GM12878 (cell line): ENCODE measurements around the gene REST. TPM values are rescaled to one million over a fixed set of nuclear protein-coding genes. Genes with fewer than 3 reads are reported as not detected.

Experiments
- ATAC-seq: fragments of 200-7000 bp; cut with Tn5 transposase; 3 replicates; pipeline ENCODE4 v1.9.1; 2020; ENCODE audit warnings: mild to moderate bottlenecking, moderate library complexity
- BruUV-seq: library from RNA; stranded (reverse); fragments of 400-500 nt; replicated peaks from 2 replicates; lab custom pipeline; 2021; lab: Mats Ljungman, UMichigan
- CTCF ChIA-PET: fragments of 300-600 bp; sonication (Branson Sonifier 250); formaldehyde crosslinking; extraction: SDS; loops from one replicate; lab custom pipeline; 2021; ENCODE audit warnings: inconsistent platforms; lab: Yijun Ruan, JAX
- POLR2A ChIA-PET: fragments of 350-600 bp; formaldehyde crosslinking; extraction: SDS; loops from one replicate; lab custom pipeline; 2021; ENCODE audit warnings: inconsistent platforms; lab: Charles Lee
- RAD21 ChIA-PET: fragments of 300-600 bp; sonication (Branson Sonifier 250); formaldehyde crosslinking; loops from one replicate; lab custom pipeline; 2023; ENCODE audit warnings: antibody characterized with exemption; ENCODE audit not compliant: unreplicated experiment; lab: Charles Lee
- SMC1A ChIA-PET: fragments of 300-600 bp; sonication (Branson Sonifier 250); formaldehyde crosslinking; loops from one replicate; lab custom pipeline; 2023; ENCODE audit not compliant: unreplicated experiment, uncharacterized antibody; lab: Charles Lee
- DNase-seq: peaks from one replicate; pipeline ENCODE4 v3.0.0-alpha.2; 2011; ENCODE audit warnings: low read depth, low spot score
- FAIRE-seq: peaks from 3 replicates; lab custom pipeline; 2011; peaks lifted over from hg19 to GRCh38; lab: Jason Lieb, UNC
- H2AFZ ChIP-seq: 2 replicates; pipeline ENCODE4 v1.6.0; 2011; ENCODE audit warnings: low read depth, low read length, control low read depth; ENCODE audit not compliant: control insufficient read depth
- H3K27ac ChIP-seq: 2 replicates; pipeline ENCODE4 v1.5.1; 2011; ENCODE audit warnings: control low read depth; ENCODE audit not compliant: control insufficient read depth, insufficient read depth
- H3K27me3 ChIP-seq, 2 experiments: replicated peaks in 1 of 2; 2 replicates each; pipeline versions ENCODE4 v1.6.0 to v1.6.1; 2011; ENCODE audit warnings: low read length in 1 of 2; ENCODE audit not compliant: control insufficient read depth in 2 of 2, insufficient read depth in 2 of 2
- H3K36me3 ChIP-seq, 2 experiments: 2 replicates each; pipeline ENCODE4 v1.5.1; 2011; ENCODE audit warnings: low read length in 1 of 2; ENCODE audit not compliant: control insufficient read depth in 2 of 2, insufficient read depth in 2 of 2
- H3K4me1 ChIP-seq: 2 replicates; pipeline ENCODE4 v1.6.1; 2011; ENCODE audit warnings: mild to moderate bottlenecking, low read length, moderate library complexity, mixed read lengths; ENCODE audit not compliant: control insufficient read depth, insufficient read depth
- H3K4me2 ChIP-seq: 2 replicates; pipeline ENCODE4 v1.6.0; 2011; ENCODE audit warnings: control low read depth; ENCODE audit not compliant: control insufficient read depth, insufficient read depth
- H3K4me3 ChIP-seq: fragments of 200-600 bp; sonication (generic); 2 replicates; pipeline ENCODE4 v1.5.1; 2016
- H3K79me2 ChIP-seq: 2 replicates; pipeline ENCODE4 v1.6.0; 2011; ENCODE audit warnings: low read length; ENCODE audit not compliant: control insufficient read depth, insufficient read depth
- H3K9ac ChIP-seq: 2 replicates; pipeline ENCODE4 v1.8.0; 2011; ENCODE audit warnings: low read length, control low read depth, mixed read lengths; ENCODE audit not compliant: control insufficient read depth, insufficient read depth
- H3K9me3 ChIP-seq: replicated peaks from 3 replicates; pipeline ENCODE4 v1.5.1; 2011; ENCODE audit warnings: mild to moderate bottlenecking, low read length; ENCODE audit not compliant: control insufficient read depth, insufficient read depth
- H4K20me1 ChIP-seq: 2 replicates; pipeline ENCODE4 v1.6.0; 2011; ENCODE audit not compliant: control insufficient read depth, insufficient read depth
- BHLHE40 ChIP-seq, 2 experiments: fragments of 450-650 bp in 1 of 2; IDR thresholded peaks; 2 replicates each; pipeline ENCODE4 v1.6.1; 2011 to 2017; ENCODE audit warnings: low read depth in 2 of 2, borderline replicate concordance in 1 of 2, improper control_type of control experiment in 1 of 2, low read length in 1 of 2, mild to moderate bottlenecking in 1 of 2
- DPF2 ChIP-seq: fragments of 450-650 bp; IDR thresholded peaks from 2 replicates; pipeline ENCODE4 v1.6.1; 2017; ENCODE audit warnings: mild to moderate bottlenecking
- HDGF ChIP-seq: fragments of 450-650 bp; IDR thresholded peaks from 2 replicates; pipeline ENCODE4 v1.6.1; 2016; ENCODE audit warnings: antibody characterized with exemption
- MTA2 ChIP-seq: fragments of 450-650 bp; IDR thresholded peaks from 2 replicates; pipeline ENCODE4 v1.6.1; 2016; ENCODE audit warnings: low read depth, mild to moderate bottlenecking, moderate library complexity
- MYC ChIP-seq: IDR thresholded peaks from 2 replicates; pipeline ENCODE4 v1.6.1; 2011; ENCODE audit warnings: mild to moderate bottlenecking, low read length, moderate library complexity, inconsistent platforms; ENCODE audit not compliant: insufficient read depth, insufficient replicate concordance, insufficient read length, severe bottlenecking
- NRF1 ChIP-seq: conservative IDR thresholded peaks from 2 replicates; pipeline ENCODE4 v1.6.1; 2011; ENCODE audit warnings: mild to moderate bottlenecking, low read depth, low read length, improper control_type of control experiment
- POLR2A ChIP-seq: IDR thresholded peaks from 2 replicates; pipeline ENCODE4 v1.6.1; 2011; ENCODE audit warnings: low read depth, mild to moderate bottlenecking, low read length
- POLR2AphosphoS5 ChIP-seq: IDR thresholded peaks from 2 replicates; pipeline ENCODE4 v1.6.1; 2011; ENCODE audit warnings: mild to moderate bottlenecking, low read length, inconsistent platforms
- RAD21 ChIP-seq: IDR thresholded peaks from 2 replicates; pipeline ENCODE4 v1.6.1; 2011; ENCODE audit warnings: mild to moderate bottlenecking, low read depth, low read length, moderate library complexity; ENCODE audit not compliant: insufficient read depth
- RBBP5 ChIP-seq: fragments of 200-600 bp; sonication (generic); conservative IDR thresholded peaks from 2 replicates; pipeline ENCODE4 v1.6.1; 2016
- SUPT20H ChIP-seq: IDR thresholded peaks from 2 replicates; pipeline ENCODE4 v1.6.1; 2011; ENCODE audit warnings: low read depth, mild to moderate bottlenecking, low read length, moderate library complexity, borderline replicate concordance; ENCODE audit not compliant: control insufficient read depth
- TBL1XR1 ChIP-seq: IDR thresholded peaks from 2 replicates; pipeline ENCODE4 v1.6.1; 2012; ENCODE audit warnings: low read depth, low read length, improper control_type of control experiment
- WRNIP1 ChIP-seq: IDR thresholded peaks from 2 replicates; pipeline ENCODE4 v1.6.1; 2011; ENCODE audit warnings: low read depth, low read length, improper control_type of control experiment, borderline replicate concordance
- ZNF274 ChIP-seq: IDR thresholded peaks from one replicate; pipeline ENCODE4 v1.8.0; 2011; ENCODE audit not compliant: insufficient read length, insufficient read depth
- WGBS: methylation state at CpG from one replicate; pipeline ENCODE4 v1.1.6; 2016; ENCODE audit warnings: low lambda C conversion rate; ENCODE audit not compliant: insufficient replicate concordance, insufficient coverage; ENCODE audit errors: missing lambda C conversion rate; 5-methylcytosine and 5-hydroxymethylcytosine counted together
- in situ Hi-C: fragments of 300-500 bp; cut with MboI; formaldehyde crosslinking; loops from 9 replicates; pipeline ENCODE4 v1.14.3; 2018; ENCODE audit warnings: mixed read lengths
- intact Hi-C: fragments of 100-400 bp; cut with micrococcal nuclease; formaldehyde crosslinking; loops from one replicate; pipeline ENCODE4 v1.14.2; 2022; ENCODE audit not compliant: unreplicated experiment
- polyA plus RNA-seq, 11 experiments: library from polyadenylated mRNA; depleted of rRNA in 4 of 11; unstranded in 6 of 11; stranded (reverse) in 5 of 11; fragments of >200 nt; fragmentation: Nextera tagmentation in 4 of 11; fragmentation: Illumina TruSeq in 1 of 11; extraction: Ambion mirVana in 4 of 11; extraction: Trizol in 1 of 11; gene quantifications; 1 replicate in 1 of 11; 2 replicates in 10 of 11; pipeline versions ENCODE4 v1.2.1 to v1.2.3, GENCODE V29; 2011 to 2016; ENCODE audit warnings: inconsistent platforms in 2 of 11, missing spikeins in 2 of 11, low read depth in 1 of 11
- total RNA-seq, 4 experiments: library from RNA; depleted of rRNA in 3 of 4; stranded (reverse); fragments of >200 nt in 3 of 4; fragmentation: Illumina TruSeq in 1 of 4; extraction: Trizol in 1 of 4; gene quantifications; 2 replicates each; pipeline versions ENCODE4 v1.2.1 to v1.2.3, GENCODE V29; 2013 to 2021
- TF ChIP-seq, protein P1 (sequence below): fragments of 450-650 bp; IDR thresholded peaks from 2 replicates; pipeline ENCODE4 v1.6.1; 2017; ENCODE audit warnings: mild to moderate bottlenecking, moderate library complexity
- TF ChIP-seq, protein P2 (sequence below): IDR thresholded peaks from 2 replicates; pipeline ENCODE4 v1.6.1; 2011; ENCODE audit warnings: borderline replicate concordance, low read depth, mild to moderate bottlenecking, moderate library complexity, low read length; ENCODE audit not compliant: insufficient read depth, poor library complexity, severe bottlenecking

The REST gene
- total and polyA plus RNA-seq, 10 of the 15 experiments (the other 5 are each of a cell fraction or from before 2014, with no cell fraction given): 3.7 to 36.3 (median 20.4) TPM

DNA sequence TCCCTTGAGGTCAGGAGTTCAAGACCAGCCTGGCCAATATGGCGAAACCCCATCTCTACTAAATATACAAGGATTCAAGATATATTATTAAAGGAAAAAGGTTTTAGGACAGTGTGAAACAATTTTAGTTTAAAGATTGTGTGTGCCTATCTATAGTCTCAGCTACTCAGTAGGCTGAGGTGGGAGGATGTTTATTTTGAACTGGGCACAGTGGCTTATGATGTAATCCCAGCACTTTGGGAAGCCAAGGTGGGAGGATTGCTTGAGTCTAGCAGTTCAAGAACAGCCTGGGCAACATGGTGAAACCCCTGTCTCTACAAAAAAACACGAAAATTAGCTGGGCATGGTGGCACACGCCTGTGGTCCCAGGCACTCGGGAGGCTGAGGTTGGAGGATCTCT lies 31.4 kb upstream of the REST start:
- H3K27ac ChIP-seq: no peak overlapping the region
- H3K4me1 ChIP-seq: peaks cover 3% of the 10 kb centered on the region
- ChIA-PET RAD21 (interaction anchor here (1.6 kb wide), 1 partner anchor 31 kb away, joined by 3 read pairs; the partner anchor contains the start of gene REST), SMC1A (interaction anchor here (0.6 kb wide), 1 partner anchor 73 kb away, joined by 3 read pairs; no protein-coding TSS in a partner anchor), CTCF (no interaction called here), POLR2A (no interaction called here)
- in situ Hi-C loops (no loop called here), intact Hi-C loops (no loop called here)
- no peak for DNase-seq
- H3K27me3 ChIP-seq: no peaks in the 10 kb centered on the region
- no peaks in the 10 kb centered on the region for H3K36me3 ChIP-seq
- WGBS: 49% methylated on average over 4 of the region's 4 CpGs
- no peak overlapping the region for H3K4me2 ChIP-seq
- H3K9me3 ChIP-seq: no peaks in the 10 kb centered on the region
- ATAC-seq: no peak
- BruUV-seq: no TSS peak
- no peak overlapping the region for H3K4me3 ChIP-seq
- H3K79me2 ChIP-seq: no peaks in the 10 kb centered on the region
- FAIRE-seq: no peak
- no peak overlapping the region for H3K9ac ChIP-seq
- H2AFZ ChIP-seq: no peak overlapping the region
- no peak for TF ChIP-seq HDGF
- no peak for TF ChIP-seq TBL1XR1
- no peak for TF ChIP-seq SUPT20H
- no peak for TF ChIP-seq RBBP5
- TF ChIP-seq RAD21: no peak
- TF ChIP-seq POLR2A: no peak
- no peak for TF ChIP-seq DPF2
- no peak for TF ChIP-seq BHLHE40 (IDR thresholded peaks at IDR 0.05; ENCODE audit: borderline replicate concordance in 1 of 2, low read depth in 2 of 2, low read length in 1 of 2)
- no peak for TF ChIP-seq MTA2
- TF ChIP-seq NRF1: no peak
- no peak for TF ChIP-seq WRNIP1
- TF ChIP-seq, protein P1, sequence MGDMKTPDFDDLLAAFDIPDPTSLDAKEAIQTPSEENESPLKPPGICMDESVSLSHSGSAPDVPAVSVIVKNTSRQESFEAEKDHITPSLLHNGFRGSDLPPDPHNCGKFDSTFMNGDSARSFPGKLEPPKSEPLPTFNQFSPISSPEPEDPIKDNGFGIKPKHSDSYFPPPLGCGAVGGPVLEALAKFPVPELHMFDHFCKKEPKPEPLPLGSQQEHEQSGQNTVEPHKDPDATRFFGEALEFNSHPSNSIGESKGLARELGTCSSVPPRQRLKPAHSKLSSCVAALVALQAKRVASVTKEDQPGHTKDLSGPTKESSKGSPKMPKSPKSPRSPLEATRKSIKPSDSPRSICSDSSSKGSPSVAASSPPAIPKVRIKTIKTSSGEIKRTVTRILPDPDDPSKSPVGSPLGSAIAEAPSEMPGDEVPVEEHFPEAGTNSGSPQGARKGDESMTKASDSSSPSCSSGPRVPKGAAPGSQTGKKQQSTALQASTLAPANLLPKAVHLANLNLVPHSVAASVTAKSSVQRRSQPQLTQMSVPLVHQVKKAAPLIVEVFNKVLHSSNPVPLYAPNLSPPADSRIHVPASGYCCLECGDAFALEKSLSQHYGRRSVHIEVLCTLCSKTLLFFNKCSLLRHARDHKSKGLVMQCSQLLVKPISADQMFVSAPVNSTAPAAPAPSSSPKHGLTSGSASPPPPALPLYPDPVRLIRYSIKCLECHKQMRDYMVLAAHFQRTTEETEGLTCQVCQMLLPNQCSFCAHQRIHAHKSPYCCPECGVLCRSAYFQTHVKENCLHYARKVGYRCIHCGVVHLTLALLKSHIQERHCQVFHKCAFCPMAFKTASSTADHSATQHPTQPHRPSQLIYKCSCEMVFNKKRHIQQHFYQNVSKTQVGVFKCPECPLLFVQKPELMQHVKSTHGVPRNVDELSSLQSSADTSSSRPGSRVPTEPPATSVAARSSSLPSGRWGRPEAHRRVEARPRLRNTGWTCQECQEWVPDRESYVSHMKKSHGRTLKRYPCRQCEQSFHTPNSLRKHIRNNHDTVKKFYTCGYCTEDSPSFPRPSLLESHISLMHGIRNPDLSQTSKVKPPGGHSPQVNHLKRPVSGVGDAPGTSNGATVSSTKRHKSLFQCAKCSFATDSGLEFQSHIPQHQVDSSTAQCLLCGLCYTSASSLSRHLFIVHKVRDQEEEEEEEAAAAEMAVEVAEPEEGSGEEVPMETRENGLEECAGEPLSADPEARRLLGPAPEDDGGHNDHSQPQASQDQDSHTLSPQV: no peak
- TF ChIP-seq MYC: no peak
- TF ChIP-seq ZNF274: no peak
- no peak for TF ChIP-seq POLR2AphosphoS5
- TF ChIP-seq, protein P2, sequence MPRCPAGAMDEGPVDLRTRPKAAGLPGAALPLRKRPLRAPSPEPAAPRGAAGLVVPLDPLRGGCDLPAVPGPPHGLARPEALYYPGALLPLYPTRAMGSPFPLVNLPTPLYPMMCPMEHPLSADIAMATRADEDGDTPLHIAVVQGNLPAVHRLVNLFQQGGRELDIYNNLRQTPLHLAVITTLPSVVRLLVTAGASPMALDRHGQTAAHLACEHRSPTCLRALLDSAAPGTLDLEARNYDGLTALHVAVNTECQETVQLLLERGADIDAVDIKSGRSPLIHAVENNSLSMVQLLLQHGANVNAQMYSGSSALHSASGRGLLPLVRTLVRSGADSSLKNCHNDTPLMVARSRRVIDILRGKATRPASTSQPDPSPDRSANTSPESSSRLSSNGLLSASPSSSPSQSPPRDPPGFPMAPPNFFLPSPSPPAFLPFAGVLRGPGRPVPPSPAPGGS: no peak
- no peaks in the 10 kb centered on the region for H4K20me1 ChIP-seq
